Upper lobe of left lung (tissue), 4 donors: ENCODE measurements around the gene RPS23.

Source experiments
- EP300 ChIP-seq, 4 donors: sonication (generic); formaldehyde crosslinking; IDR thresholded peaks; one replicate each; pipeline ENCODE4 v1.5.1; 2017; ENCODE audit warnings: antibody characterized with exemption in 4 of 4, control low read depth in 2 of 4
- POLR2A ChIP-seq, 4 donors: fragments of 450-650 bp; IDR thresholded peaks; one replicate each; pipeline ENCODE4 v1.5.1; 2016 to 2017; ENCODE audit warnings: antibody characterized with exemption in 4 of 4, mild to moderate bottlenecking in 2 of 4
- POLR2AphosphoS5 ChIP-seq, 2 donors: sonication (generic); formaldehyde crosslinking; IDR thresholded peaks; one replicate each; pipeline ENCODE4 v1.5.1; 2017; ENCODE audit warnings: antibody characterized with exemption in 2 of 2
- TF ChIP-seq, protein P1 (sequence below), 6 experiments: fragments of 450-650 bp in 4 of 6; fragments of 200-600 bp in 2 of 6; sonication (generic) in 2 of 6; IDR thresholded peaks; one replicate each; pipeline ENCODE4 v1.5.1; 2016 to 2019; ENCODE audit warnings: antibody characterized with exemption in 6 of 6

DNA sequence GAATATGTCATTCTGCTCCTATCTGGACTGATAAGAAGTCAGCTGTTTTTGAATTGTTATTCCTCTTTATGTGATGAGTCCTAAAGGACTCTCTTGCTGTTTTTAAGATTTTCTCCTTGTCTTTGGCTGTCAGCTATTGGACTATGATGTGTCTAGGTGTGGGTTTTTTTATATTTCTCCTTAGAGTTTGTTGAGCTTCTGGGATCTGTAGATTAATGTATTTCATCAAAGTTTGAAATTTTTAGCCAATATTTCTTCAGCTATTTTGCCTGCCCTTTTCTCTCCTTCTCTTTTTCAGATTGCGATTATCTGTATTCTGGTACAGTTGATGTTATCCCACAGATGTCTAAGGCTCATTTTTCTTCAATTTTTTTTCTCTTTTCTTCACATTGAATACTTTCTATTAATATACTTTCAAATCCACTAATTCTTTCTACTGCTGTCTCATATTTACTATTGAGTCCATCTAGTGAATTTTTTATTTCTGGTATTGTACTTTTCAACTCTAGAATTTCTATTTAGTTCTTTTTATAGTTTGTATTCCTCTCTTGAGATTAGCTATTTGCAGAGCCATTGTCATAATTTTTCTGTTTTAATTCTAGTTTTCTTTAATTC, 31.1 kb downstream of the RPS23 start:
- TF ChIP-seq, protein P1, sequence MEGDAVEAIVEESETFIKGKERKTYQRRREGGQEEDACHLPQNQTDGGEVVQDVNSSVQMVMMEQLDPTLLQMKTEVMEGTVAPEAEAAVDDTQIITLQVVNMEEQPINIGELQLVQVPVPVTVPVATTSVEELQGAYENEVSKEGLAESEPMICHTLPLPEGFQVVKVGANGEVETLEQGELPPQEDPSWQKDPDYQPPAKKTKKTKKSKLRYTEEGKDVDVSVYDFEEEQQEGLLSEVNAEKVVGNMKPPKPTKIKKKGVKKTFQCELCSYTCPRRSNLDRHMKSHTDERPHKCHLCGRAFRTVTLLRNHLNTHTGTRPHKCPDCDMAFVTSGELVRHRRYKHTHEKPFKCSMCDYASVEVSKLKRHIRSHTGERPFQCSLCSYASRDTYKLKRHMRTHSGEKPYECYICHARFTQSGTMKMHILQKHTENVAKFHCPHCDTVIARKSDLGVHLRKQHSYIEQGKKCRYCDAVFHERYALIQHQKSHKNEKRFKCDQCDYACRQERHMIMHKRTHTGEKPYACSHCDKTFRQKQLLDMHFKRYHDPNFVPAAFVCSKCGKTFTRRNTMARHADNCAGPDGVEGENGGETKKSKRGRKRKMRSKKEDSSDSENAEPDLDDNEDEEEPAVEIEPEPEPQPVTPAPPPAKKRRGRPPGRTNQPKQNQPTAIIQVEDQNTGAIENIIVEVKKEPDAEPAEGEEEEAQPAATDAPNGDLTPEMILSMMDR (IDR thresholded peaks at IDR 0.05), result no peak
- TF ChIP-seq POLR2AphosphoS5 (IDR thresholded peaks at IDR 0.05) (no peak), POLR2A (IDR thresholded peaks at IDR 0.05) (no peak), EP300 (IDR thresholded peaks at IDR 0.05) (no peak)
